HG03342 (cell line): ENCODE measurements around the gene SURF2.

Source experiments
- ATAC-seq: cut with Tn5 transposase; IDR thresholded peaks from one replicate; pipeline ENCODE4 v1.9.1; 2021; ENCODE audit warnings: mild to moderate bottlenecking, moderate library complexity; ENCODE audit not compliant: unreplicated experiment

The SURF2 gene

GRCh38 chr9:133396952-133397351, 40.6 kb downstream of the SURF2 start:
- no peak for ATAC-seq

- no peak for ATAC-seq
Measured at GRCh38 chr9:133397370-133397769, 41.0 kb downstream of the SURF2 start.

GRCh38 chr9:133397895-133398294, 41.5 kb downstream of the SURF2 start:
- no peak for ATAC-seq

- ATAC-seq, result no peak
Measured at GRCh38 chr9:133400292-133400691, 43.9 kb downstream of the SURF2 start.

GRCh38 chr9:133401588-133401987, 45.2 kb downstream of the SURF2 start:
- no peak for ATAC-seq

- ATAC-seq, result no peak
Measured at GRCh38 chr9:133402689-133403088, 46.3 kb downstream of the SURF2 start.

GRCh38 chr9:133403766-133404453, 47.6 kb downstream of the SURF2 start:
- no peak for ATAC-seq

GRCh38 chr9:133404454-133405002, 48.2 kb downstream of the SURF2 start:
- no peak for ATAC-seq

- no peak for ATAC-seq
Measured at GRCh38 chr9:133405508-133406438, 49.4 kb downstream of the SURF2 start.

GRCh38 chr9:133406480-133407307, 50.3 kb downstream of the SURF2 start:
- ATAC-seq, result peak; percentile 68

- no peak for ATAC-seq
Measured at GRCh38 chr9:133408042-133408441, 51.7 kb downstream of the SURF2 start.
